ENCODE measurements around the gene ZNF577.

ZNF577 gene

DNA sequence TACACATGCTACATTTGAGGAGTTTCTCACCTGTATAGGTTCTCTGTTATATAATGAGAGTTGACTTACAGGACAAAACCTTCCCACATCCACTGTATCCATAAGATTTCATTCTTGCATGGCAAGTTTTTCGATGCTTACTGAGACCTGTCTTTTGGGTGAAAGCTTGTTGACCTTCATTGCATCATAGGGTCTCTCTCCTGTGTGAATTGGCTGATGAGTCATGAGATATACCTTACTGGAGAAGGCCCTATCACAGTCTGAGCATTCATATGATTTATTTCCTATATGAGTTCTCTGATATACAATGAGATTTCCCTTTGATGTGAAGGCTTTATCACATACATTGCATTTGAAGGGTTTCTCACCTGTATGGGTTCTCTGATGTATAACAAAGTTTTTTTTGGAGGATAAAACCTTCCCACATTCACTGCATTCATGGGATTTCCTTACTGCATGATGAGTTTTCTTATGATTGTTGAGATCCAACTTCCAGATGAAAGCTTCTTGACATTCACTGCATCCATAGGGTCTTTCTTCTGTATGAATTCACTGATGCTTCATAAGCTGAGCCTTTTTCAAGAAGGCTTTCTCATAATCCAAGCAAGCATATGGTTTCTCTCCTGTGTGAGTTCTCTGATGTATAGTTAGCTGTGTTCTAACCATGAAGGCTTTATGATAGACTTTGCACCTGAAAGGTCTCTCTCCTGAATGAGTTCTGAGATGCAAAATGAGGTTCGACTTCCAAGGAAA is 25.7 kb downstream of the ZNF577 start:
- FAIRE-seq, result no peak

DNA sequence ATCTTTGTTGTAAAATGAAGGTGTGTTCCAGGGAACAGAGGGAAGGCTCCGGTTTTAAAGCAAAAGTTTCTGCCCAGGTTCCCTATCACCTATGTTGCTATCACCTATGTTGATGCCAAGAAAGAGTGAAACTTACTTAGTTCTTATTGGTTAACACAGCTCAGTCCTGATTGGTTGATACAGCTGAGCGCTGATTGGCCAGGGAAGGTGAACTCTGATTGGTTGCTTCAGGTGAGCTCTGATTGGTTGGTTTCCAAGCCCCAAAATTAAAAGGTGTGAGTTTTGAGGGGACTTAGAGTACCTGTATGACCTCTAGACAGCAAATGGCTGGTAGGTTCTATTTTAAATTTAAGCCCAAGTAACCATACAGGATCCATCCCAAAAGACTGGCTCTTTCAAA is 50.6 kb downstream of the ZNF577 start:
- no peak for FAIRE-seq

DNA sequence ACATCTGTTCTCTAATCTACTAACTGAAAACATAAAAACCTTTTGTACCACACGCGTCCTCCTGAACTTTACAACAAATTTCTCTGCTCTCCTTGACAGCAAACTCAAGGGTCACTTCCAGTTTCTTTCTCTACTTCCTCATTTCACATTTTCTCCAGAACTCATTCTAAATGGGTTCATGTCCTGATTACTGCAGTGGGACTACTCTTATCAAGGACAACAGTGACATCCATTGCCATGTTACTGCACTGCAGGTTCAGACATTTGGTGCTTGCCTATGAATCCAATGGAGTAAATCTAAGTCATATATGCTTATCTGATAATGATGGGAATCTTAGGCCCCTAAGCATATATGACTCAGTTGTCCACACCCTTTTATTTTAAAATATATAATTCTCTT is 57.5 kb downstream of the ZNF577 start:
- FAIRE-seq, result no peak

DNA sequence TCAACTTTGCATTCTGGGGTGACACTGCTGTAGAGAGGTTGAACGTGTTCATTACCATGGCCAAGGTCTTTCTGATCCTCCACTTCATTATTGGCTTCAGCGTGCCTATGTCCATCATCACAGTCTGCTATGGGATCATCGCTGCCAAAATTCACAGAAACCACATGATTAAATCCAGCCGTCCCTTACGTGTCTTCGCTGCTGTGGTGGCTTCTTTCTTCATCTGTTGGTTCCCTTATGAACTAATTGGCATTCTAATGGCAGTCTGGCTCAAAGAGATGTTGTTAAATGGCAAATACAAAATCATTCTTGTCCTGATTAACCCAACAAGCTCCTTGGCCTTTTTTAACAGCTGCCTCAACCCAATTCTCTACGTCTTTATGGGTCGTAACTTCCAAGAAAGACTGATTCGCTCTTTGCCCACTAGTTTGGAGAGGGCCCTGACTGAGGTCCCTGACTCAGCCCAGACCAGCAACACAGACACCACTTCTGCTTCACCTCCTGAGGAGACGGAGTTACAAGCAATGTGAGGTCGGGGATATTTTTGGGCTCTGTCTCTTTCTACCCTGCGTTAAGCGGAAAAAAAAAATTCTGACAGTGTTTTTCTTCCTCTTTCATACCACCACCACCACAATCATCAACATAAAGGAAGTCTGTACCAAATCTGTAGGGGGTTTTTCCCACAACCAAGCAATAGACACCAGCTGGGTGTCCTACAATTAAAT is 63.3 kb downstream of the ZNF577 start:
- no peak for FAIRE-seq

DNA sequence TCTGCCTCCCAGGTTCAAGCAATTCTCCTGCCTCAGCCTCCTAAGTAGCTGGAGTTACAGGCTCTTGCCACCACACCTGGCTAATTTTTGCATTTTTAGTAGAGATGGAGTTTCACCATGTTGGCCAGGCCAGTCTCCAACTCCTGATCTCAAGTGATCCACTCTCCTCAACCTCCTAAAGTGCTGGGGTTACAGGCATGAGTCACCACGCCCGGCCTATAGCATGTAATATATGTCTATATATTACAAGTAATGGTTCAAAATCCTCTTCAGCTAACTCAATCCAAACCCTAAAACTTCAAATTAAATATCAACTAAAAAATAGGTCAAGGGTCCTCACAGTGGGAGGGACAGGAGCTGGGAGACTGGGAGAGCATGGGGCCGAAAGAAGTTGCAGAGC is 64.8 kb downstream of the ZNF577 start:
- no peak for FAIRE-seq

DNA sequence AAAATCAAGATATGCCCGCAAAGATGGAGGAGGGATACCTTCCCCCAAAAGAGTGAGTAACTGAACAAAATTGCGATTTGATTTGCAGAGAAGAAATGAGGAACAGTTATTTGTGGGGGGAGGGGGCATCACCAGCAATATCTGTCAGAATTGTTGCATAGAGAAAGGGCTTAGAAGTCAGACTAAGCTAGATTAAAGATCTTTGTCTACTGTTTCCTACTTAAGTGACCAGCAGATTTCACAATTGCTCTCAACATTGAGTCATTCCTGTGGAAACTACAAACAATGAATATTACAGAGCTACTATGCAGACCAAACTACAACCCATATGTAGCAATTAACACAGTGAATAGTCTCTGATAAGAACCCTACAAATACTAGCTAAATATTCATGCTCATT is 65.4 kb downstream of the ZNF577 start:
- FAIRE-seq, result no peak

DNA sequence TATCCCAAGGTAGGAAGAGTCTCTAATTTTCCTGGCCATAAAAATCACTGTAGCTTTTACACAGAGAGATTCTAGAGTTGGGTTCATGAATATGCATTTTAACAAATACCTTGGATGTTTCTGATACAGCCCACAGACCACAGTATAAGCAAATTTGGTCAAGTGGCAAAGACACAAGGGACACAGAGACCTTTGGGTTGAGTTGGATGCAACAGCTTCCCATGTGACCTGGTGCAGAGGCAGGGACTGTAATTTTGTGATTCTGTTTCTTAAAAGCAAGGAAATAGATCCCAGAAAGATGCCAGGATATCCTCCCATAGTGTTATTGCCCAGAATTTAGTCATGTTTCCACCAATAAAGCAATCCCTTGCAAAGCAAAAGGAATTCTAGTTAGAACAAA is 65.8 kb downstream of the ZNF577 start:
- FAIRE-seq, result no peak

DNA sequence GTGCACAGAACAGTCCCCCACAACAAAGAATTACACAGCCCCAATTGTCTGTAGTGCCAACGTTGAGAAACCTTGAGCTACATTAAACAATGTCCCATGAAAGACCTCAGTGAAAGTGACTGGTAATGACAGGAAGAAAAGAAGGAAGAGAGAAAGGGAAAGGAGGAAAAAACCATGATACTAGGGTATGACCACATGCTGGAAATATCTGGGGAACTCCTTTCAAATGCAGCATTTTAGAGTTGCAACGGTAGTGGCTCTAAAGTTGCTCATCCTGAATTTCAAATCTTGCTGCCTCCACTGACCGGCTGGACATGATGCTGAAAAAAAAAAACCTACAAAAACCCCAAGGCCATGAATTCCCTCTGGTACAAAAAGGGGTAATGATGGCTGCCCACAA is 66.3 kb downstream of the ZNF577 start:
- no peak for FAIRE-seq
